Measurements from ENCODE around the gene SOS2.
A peak's percentile ranks its signal among the peaks of the same experiment; 100 is the strongest.

DNA sequence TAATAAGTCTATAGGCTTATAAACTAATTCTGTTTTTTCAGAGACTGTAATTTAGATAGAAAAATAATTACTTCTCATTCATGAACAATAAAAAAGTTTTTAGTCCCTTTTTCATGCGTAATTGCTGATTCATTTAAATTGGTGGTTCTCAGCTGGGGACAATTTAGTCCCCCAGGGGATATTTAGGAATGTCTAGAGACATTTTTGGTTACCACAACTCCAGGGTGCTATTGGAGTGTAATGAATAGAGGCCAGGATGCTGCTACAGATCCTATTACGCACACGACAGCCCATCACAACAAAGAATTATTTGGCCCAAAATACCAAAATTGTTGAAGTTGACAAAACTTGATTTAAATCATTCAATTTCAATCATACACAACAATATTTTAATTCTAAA lies 92.2 kb downstream of the SOS2 start:
- TF ChIP-seq ZNF274 (IDR thresholded peaks at IDR 0.05; ENCODE audit: borderline replicate concordance, extremely low read depth, low read length): no peak
- TF ChIP-seq POLR2A (IDR thresholded peaks at IDR 0.05; ENCODE audit: control extremely low read depth in 1 of 2, low read depth in 2 of 2, low read length in 2 of 2): no peak
- TF ChIP-seq, protein P1, sequence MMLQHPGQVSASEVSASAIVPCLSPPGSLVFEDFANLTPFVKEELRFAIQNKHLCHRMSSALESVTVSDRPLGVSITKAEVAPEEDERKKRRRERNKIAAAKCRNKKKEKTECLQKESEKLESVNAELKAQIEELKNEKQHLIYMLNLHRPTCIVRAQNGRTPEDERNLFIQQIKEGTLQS (IDR thresholded peaks at IDR 0.05; ENCODE audit: insufficient read depth, low read depth, low read length): no peak
- TF ChIP-seq, protein P2, sequence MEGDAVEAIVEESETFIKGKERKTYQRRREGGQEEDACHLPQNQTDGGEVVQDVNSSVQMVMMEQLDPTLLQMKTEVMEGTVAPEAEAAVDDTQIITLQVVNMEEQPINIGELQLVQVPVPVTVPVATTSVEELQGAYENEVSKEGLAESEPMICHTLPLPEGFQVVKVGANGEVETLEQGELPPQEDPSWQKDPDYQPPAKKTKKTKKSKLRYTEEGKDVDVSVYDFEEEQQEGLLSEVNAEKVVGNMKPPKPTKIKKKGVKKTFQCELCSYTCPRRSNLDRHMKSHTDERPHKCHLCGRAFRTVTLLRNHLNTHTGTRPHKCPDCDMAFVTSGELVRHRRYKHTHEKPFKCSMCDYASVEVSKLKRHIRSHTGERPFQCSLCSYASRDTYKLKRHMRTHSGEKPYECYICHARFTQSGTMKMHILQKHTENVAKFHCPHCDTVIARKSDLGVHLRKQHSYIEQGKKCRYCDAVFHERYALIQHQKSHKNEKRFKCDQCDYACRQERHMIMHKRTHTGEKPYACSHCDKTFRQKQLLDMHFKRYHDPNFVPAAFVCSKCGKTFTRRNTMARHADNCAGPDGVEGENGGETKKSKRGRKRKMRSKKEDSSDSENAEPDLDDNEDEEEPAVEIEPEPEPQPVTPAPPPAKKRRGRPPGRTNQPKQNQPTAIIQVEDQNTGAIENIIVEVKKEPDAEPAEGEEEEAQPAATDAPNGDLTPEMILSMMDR (IDR thresholded peaks at IDR 0.05; ENCODE audit: control extremely low read depth in 1 of 3, insufficient read depth in 1 of 3, low read depth in 1 of 3, low read length in 3 of 3): no peak
- TF ChIP-seq TEAD4 (IDR thresholded peaks at IDR 0.05; ENCODE audit: low read depth, low read length): peak; percentile 39; the same call in 1 of the 2 replicates
- no peak for TF ChIP-seq SAP30 (IDR thresholded peaks at IDR 0.05; ENCODE audit: insufficient read depth, insufficient replicate concordance, low read length)
- no peak for TF ChIP-seq SRF (IDR thresholded peaks at IDR 0.05; ENCODE audit: low read depth, low read length)
- no peak for TF ChIP-seq RAD21 (IDR thresholded peaks at IDR 0.05 in 1 of 2, conservative IDR thresholded peaks at IDR 0.05 in 1 of 2; ENCODE audit: low read depth in 2 of 2, low read length in 2 of 2)
- no peak for TF ChIP-seq FOSL1 (IDR thresholded peaks at IDR 0.05; ENCODE audit: insufficient read depth, low read depth, low read length)
- TF ChIP-seq, protein P3, sequence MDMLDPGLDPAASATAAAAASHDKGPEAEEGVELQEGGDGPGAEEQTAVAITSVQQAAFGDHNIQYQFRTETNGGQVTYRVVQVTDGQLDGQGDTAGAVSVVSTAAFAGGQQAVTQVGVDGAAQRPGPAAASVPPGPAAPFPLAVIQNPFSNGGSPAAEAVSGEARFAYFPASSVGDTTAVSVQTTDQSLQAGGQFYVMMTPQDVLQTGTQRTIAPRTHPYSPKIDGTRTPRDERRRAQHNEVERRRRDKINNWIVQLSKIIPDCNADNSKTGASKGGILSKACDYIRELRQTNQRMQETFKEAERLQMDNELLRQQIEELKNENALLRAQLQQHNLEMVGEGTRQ (IDR thresholded peaks at IDR 0.05; ENCODE audit: low read length): no peak
- TF ChIP-seq HDAC6 (IDR thresholded peaks at IDR 0.05; ENCODE audit: low read depth, low read length): no peak
- TF ChIP-seq JUN (IDR thresholded peaks at IDR 0.05; ENCODE audit: low read depth, low read length): no peak
- TF ChIP-seq CBX8 (IDR thresholded peaks at IDR 0.05; ENCODE audit: borderline replicate concordance, low read depth, low read length): no peak
- no peak for TF ChIP-seq RXRA (IDR thresholded peaks at IDR 0.05; ENCODE audit: insufficient read depth, low read depth, low read length)

Measured in H1 (cell line).